ENCODE results near the gene KIF16B.
"Not testable (repeated sequence)": the region's sequence is repeated elsewhere in the genome, so short reads cannot be mapped to it uniquely, and the experiment has no call there.

- TF ChIP-seq, protein P1, sequence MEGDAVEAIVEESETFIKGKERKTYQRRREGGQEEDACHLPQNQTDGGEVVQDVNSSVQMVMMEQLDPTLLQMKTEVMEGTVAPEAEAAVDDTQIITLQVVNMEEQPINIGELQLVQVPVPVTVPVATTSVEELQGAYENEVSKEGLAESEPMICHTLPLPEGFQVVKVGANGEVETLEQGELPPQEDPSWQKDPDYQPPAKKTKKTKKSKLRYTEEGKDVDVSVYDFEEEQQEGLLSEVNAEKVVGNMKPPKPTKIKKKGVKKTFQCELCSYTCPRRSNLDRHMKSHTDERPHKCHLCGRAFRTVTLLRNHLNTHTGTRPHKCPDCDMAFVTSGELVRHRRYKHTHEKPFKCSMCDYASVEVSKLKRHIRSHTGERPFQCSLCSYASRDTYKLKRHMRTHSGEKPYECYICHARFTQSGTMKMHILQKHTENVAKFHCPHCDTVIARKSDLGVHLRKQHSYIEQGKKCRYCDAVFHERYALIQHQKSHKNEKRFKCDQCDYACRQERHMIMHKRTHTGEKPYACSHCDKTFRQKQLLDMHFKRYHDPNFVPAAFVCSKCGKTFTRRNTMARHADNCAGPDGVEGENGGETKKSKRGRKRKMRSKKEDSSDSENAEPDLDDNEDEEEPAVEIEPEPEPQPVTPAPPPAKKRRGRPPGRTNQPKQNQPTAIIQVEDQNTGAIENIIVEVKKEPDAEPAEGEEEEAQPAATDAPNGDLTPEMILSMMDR (IDR thresholded peaks at IDR 0.05): not testable (repeated sequence)
- TF ChIP-seq POLR2A (IDR thresholded peaks at IDR 0.05): not testable (repeated sequence)
Observed at GRCh38 chr20:16596404-16596803, 23.2 kb upstream of the KIF16B start.

Data from lower leg skin (tissue), 3 donors.